HG02588 (cell line): ENCODE measurements around the gene SYT15.
"Not testable (repeated sequence)": the region's sequence is repeated elsewhere in the genome, so short reads cannot be mapped to it uniquely, and the experiment has no call there.

ENCODE experiments used
- ATAC-seq: cut with Tn5 transposase; IDR thresholded peaks from one replicate; pipeline ENCODE4 v1.9.1; 2021; ENCODE audit warnings: mild to moderate bottlenecking, moderate library complexity; ENCODE audit not compliant: unreplicated experiment

The SYT15 gene

DNA sequence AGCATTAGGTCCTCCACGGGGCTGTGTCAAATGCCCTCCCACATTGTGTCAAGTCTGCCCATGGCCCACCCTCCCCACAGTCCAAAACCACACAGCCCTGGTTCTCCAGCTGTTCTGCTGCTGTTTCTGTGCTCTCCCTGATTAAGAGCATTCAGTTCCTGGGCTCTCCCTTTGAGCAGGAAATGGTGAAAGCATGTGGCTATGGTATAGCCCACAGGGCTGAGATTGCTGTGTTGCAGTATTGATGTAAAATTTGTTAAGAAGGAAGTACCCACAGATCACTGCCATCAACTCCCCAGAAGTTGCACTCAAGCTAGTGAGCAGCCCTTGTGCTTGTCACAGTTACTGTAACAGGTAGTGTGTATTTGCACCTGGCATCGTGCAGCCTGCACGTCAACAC lies 9.3 kb downstream of the SYT15 start:
- not testable (repeated sequence) for ATAC-seq

- not testable (repeated sequence) for ATAC-seq
These were observed 10.7 kb downstream of the SYT15 start for GRCh38 chr10:46589589-46589988.

GRCh38 chr10:46591053-46591452 lies 12.1 kb downstream of the SYT15 start:
- not testable (repeated sequence) for ATAC-seq

DNA sequence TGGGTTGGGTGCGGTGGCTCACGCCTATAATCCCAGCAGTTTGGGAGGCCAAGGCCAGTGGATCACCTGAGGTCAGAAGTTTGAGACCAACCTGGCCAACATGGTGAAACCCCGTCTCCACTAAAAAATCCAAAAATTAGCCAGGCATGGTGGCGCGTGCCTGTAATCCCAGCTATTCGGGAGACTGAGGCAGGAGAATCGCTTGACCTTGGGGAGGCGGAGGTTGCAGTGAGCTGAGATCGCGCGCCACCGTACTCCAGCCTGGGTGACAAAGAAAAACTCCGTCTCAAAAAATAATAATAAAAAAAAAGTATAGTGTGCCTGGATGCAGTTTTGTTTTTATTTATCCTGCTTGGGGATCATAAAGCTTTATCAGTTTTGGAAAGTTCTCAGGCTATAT lies 14.4 kb downstream of the SYT15 start:
- ATAC-seq: not testable (repeated sequence)

GRCh38 chr10:46594453-46595063 lies 15.6 kb downstream of the SYT15 start:
- ATAC-seq: not testable (repeated sequence)

DNA sequence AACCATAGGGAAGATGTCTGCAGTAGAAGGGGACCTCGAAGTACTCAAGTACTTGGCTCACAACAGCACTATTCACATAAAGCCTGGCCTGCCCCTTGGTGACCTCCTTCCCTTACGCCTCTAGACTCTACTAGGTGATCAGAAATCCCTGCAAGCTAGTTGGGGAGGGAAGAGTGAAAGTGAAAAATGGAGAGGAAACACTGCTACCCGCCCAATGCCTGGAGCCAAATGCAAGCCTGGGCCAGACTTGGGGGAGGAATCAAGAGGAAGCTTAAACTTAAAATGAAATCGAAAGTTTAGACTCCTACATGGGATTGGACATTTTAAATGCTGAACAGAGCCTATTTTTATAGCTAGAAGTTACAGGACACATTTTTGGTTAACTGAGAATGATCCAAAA lies 17.6 kb downstream of the SYT15 start:
- not testable (repeated sequence) for ATAC-seq

GRCh38 chr10:46597616-46598246 lies 18.8 kb downstream of the SYT15 start:
- ATAC-seq: peak; percentile 76

DNA sequence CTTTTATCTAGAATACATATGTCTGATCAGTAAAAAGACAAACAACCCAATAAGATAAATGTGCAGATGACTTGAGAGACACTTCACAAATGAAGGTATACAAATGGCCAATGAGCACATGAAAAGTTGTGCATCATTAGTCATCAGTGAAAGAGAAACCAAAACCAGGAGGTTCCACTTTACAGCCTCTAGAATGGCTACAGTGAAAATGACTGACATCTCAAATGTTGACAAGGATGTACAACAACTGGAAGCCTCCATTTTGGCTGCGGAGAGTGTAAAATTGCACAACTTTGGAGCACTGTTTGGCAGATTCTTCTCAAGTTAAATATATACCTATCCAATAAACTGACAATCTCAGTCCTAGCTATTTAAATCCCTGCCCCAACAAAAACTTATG lies 21.6 kb downstream of the SYT15 start:
- peak; percentile 57 for ATAC-seq

DNA sequence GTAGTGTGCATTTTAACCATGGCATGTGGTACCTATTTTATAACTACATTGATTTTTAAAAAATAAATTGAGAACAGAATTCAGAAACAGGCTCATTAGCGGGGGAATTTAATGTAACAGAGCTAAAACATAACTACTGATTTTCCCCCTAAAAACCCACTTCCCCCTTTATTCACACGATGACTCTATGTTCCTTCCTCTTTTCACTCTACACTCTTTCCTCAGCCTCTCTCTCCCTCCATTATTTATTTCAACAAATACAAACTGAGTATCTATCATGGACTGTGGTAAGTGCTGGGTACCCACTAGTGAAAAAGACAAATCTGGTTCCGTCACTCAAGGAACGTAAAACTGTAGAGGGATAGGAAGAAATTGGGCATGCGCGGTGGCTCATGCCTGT lies 36.6 kb downstream of the SYT15 start:
- ATAC-seq: not testable (repeated sequence)

DNA sequence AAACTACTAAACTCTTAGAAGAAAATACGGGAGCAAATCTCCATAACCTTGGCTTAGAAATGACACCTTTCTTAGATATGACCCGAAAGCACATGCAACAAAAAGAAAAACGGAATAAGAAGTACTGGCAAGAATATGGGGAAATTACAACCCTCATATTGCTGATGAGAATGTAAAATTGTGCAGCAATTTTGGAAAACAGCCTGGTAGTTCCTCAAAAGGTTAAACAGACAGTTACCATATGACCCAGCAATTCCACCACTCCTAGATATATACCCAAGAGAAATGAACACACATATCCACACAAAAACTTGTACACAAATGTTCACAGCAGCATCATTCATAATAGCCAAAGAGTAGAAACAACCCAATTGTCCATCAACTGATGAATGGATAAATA lies 37.3 kb downstream of the SYT15 start:
- not testable (repeated sequence) for ATAC-seq

DNA sequence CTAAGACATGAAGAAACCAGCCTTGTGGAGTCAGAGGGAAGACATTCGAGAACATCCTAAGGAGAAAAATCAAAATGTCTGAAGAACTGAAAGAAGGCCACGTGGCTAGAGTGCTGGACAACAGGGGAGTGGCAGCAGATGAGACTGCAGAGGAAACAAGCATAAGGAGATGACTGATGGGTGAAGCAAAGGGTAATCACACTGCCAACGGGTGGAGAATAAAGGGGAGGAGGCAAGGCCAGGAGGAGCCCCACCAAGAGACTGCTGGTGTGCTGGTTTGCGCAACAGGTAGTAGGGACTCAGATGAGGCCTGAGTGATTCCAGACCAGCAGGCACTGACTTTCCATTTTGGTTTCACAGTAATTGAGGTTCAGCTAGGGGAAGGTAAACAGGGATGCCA lies 38.2 kb downstream of the SYT15 start:
- not testable (repeated sequence) for ATAC-seq

DNA sequence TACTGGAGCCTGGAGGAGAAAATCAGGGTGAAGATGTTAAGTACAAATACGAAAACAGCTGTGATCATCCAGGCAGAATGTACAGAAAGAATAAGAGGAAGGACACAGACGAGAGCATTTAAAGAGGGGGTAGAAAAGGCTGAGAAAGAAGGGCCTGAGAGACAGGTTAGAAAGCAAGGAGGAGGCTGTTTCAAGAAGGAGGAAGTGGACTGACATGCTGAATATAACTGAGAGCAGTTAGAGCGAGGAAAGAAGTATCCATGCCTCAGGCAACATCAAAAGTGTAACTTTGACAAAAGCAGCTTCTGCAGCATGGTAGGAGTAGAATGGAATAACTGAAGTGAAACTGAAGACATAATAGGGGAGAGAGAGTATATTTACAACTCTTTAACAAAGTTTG lies 39.0 kb downstream of the SYT15 start:
- not testable (repeated sequence) for ATAC-seq

- ATAC-seq: not testable (repeated sequence)
These were observed 45.1 kb downstream of the SYT15 start for GRCh38 chr10:46623899-46624654.

DNA sequence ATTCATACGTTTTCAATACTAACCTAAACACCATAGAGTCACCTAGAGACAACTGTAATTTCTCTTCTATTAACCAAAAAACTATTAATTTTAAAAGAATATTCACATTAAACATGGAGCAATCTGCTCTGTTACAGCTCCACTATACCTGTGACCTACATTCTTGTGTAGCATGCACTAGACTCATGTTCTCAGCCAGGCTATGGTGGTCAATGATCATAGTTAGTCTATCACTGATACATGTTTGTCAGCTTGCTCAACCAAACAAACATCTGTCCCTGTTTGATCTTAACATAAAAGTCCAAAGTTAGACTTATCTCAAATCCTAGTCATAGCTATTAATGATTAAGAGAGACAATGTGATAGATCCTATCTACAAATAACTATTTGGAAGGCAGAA lies 50.9 kb downstream of the SYT15 start:
- not testable (repeated sequence) for ATAC-seq

DNA sequence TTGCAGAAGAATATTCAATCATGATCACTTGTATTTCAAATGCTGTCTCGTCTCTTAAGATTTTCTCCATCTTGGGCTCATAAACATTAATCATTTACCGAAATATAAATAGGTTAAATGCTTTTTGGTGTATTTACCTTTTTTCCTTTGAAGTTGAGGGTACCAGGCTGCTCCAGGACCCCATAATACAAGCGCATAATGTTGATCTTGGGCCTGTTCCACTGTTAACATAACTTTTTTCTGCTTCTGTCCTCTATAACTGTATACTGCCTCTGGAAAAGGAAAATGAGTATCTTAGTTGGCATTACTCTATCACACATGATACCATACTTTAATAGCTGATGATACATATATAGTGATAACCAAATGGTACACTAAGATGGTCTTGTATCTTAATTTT lies 51.9 kb downstream of the SYT15 start:
- not testable (repeated sequence) for ATAC-seq

GRCh38 chr10:46631683-46632082 lies 52.8 kb downstream of the SYT15 start:
- ATAC-seq: not testable (repeated sequence)

DNA sequence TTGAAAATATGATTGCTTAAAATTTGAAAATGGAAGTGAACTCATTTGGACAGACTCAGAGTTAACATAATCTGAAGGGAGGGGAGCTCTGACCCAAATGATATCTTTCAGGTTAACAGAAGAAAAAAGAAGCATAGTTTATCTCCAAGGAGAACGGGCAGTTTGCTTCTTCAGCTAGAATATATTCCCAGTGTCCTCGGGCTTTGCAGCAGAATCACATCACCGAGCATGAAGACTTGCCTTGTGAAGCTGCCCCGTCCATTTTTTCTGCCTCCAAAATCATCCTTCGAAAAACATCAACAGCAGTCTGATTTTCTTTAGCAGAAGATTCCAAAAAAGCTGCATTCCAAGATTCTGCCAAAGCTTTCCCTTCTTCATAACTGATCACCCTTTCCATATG lies 55.8 kb downstream of the SYT15 start:
- not testable (repeated sequence) for ATAC-seq

DNA sequence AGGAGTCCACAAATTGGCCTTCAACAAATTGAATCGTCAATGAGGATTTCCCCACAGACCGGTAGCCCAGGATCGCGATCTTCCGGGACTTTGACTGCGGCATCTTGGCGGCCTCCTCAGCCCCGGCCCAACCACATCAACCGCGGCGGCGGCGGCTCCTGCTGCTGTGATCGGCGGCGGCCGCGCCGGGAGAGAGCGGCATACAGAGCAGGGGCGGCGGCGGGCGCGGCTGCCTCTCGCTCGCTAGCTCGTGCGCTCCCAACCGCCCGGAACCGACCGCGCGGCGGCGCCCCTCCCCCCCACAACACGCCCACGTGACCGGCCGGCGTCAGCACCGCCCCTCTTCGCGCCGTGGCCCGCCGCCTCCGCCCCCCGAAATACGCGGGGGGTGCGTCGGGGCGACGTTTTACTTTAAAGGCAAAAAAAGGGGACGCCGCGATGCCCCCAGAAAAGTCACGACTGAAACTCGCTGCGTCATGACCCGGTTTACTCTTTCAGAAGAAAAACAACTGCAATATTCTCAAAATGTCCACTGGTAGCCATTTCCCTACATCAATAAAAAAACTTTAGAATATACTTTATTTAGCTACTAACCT lies 56.5 kb downstream of the SYT15 start:
- ATAC-seq: peak; percentile 88

DNA sequence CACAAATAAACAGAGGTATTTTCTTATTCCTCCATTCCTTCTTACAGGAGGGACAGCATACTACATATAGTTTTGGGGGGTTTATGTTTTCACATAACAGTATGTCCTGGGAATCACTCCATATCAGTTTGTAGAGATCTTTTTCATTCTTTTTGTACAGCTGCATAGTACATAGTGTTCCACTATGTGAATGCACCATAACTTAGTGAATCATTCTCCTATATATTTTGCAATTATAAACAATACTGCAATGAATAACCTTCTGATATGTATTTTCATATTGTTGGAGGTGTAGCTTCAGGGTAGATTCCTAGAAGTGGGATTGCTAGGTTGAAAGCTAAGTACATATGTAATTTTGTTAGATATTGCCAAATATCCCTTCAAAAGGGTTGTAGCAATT lies 61.1 kb downstream of the SYT15 start:
- ATAC-seq: not testable (repeated sequence)
